GM18502 (cell line): ENCODE results near the gene EIF2AK2.
"Not testable (repeated sequence)": the region's sequence is repeated elsewhere in the genome, so short reads cannot be mapped to it uniquely, and the experiment has no call there.

Source experiments
- ATAC-seq: cut with Tn5 transposase; IDR thresholded peaks from one replicate; pipeline ENCODE4 v1.9.1; 2021; ENCODE audit warnings: mild to moderate bottlenecking; ENCODE audit not compliant: unreplicated experiment, poor library complexity

EIF2AK2 gene

GRCh38 chr2:37156857-37157714, at the start of gene EIF2AK2:
TSS of gene EIF2AK2 (minus strand) at chr2:37156980. CDS start at chr2:37147806, 9,174 bp downstream.
- peak; percentile 92 for ATAC-seq

GRCh38 chr2:37205689-37206341, 49.0 kb upstream of the EIF2AK2 start:
- ATAC-seq = no peak

- ATAC-seq = not testable (repeated sequence)
Observed at GRCh38 chr2:37205071-37205661, 48.4 kb upstream of the EIF2AK2 start.

- no peak for ATAC-seq
Observed at GRCh38 chr2:37203708-37204107, 46.9 kb upstream of the EIF2AK2 start.

- ATAC-seq = no peak
Observed at GRCh38 chr2:37201766-37202165, 45.0 kb upstream of the EIF2AK2 start.

GRCh38 chr2:37201208-37201607, 44.4 kb upstream of the EIF2AK2 start:
- no peak for ATAC-seq

GRCh38 chr2:37198681-37199065, 41.9 kb upstream of the EIF2AK2 start:
- no peak for ATAC-seq

- peak; percentile 78 for ATAC-seq
Observed at GRCh38 chr2:37196320-37197195, 39.8 kb upstream of the EIF2AK2 start, which contains the start of gene CEBPZOS. TSS of gene CEBPZOS (plus strand) at chr2:37196496. CDS start at chr2:37199705, 3,209 bp downstream.

- ATAC-seq = not testable (repeated sequence)
Observed at GRCh38 chr2:37195862-37196319, 39.1 kb upstream of the EIF2AK2 start.

GRCh38 chr2:37192551-37192950, 35.8 kb upstream of the EIF2AK2 start:
- no peak for ATAC-seq

GRCh38 chr2:37191747-37192146, 35.0 kb upstream of the EIF2AK2 start:
- ATAC-seq = no peak

GRCh38 chr2:37191253-37191652, 34.5 kb upstream of the EIF2AK2 start:
- no peak for ATAC-seq

- ATAC-seq = no peak
Observed at GRCh38 chr2:37190290-37190689, 33.5 kb upstream of the EIF2AK2 start.

GRCh38 chr2:37189452-37190153, 32.8 kb upstream of the EIF2AK2 start:
- ATAC-seq = no peak

- ATAC-seq = no peak
Observed at GRCh38 chr2:37188570-37188969, 31.8 kb upstream of the EIF2AK2 start, which contains the start of gene SULT6B1. TSS of gene SULT6B1 (minus strand) at chr2:37188670. CDS start at chr2:37188640, 30 bp downstream.

- no peak for ATAC-seq
Observed at GRCh38 chr2:37181726-37182684, 25.2 kb upstream of the EIF2AK2 start.

- ATAC-seq = no peak
Observed at GRCh38 chr2:37180640-37181039, 23.9 kb upstream of the EIF2AK2 start.

- ATAC-seq = no peak
Observed at GRCh38 chr2:37180006-37180639, 23.3 kb upstream of the EIF2AK2 start.
